K562 (cell line): ENCODE data around the gene TLN1. TPM values are rescaled to one million over a fixed set of nuclear protein-coding genes. Genes with fewer than 3 reads are reported as not detected.

Experiments
- BRD4 ChIP-seq: fragments of 200-600 bp; sonication (generic); IDR thresholded peaks from 2 replicates; pipeline ENCODE4 v1.6.1; 2017; ENCODE audit warnings: inconsistent platforms
- ETV1 ChIP-seq: fragments of 450-650 bp; conservative IDR thresholded peaks from 2 replicates; pipeline ENCODE4 v1.6.1; 2016; ENCODE audit warnings: missing genetic modification characterization, control low read depth, low read depth, missing compliant biosample characterization
- ILF3 ChIP-seq: fragments of 450-650 bp; IDR thresholded peaks from 2 replicates; pipeline ENCODE4 v1.6.1; 2018; ENCODE audit warnings: antibody characterized with exemption, mild to moderate bottlenecking, moderate library complexity, borderline replicate concordance
- PHB ChIP-seq: fragments of 250-450 bp; sonication (Bioruptor Pico); IDR thresholded peaks from 2 replicates; pipeline ENCODE4 v1.5.0; 2021
- POU5F1 ChIP-seq: fragments of 150-350 bp; IDR thresholded peaks from 2 replicates; pipeline ENCODE4 v1.6.1; 2014; ENCODE audit warnings: borderline replicate concordance, low read length, low read depth, mild to moderate bottlenecking; ENCODE audit not compliant: partially characterized antibody
- PURB ChIP-seq: sonication (generic); formaldehyde crosslinking; IDR thresholded peaks from 2 replicates; pipeline ENCODE4 v1.9.0; 2021; ENCODE audit warnings: low read depth, mild to moderate bottlenecking, missing genetic modification reagents
- RFX5 ChIP-seq: IDR thresholded peaks from 2 replicates; pipeline ENCODE4 v1.6.1; 2011; ENCODE audit warnings: low read depth, mild to moderate bottlenecking, improper control_type of control experiment, low read length
- SREBF1 ChIP-seq: fragments of 150-350 bp; IDR thresholded peaks from 2 replicates; pipeline ENCODE4 v1.6.1; 2014; ENCODE audit warnings: antibody characterized with exemption, low read depth, low read length, borderline replicate concordance
- STAG1 ChIP-seq: sonication (generic); formaldehyde crosslinking; IDR thresholded peaks from 2 replicates; pipeline ENCODE4 v1.5.0; 2020; ENCODE audit warnings: missing genetic modification reagents, borderline replicate concordance
- ZNF444 ChIP-seq: fragments of 250-450 bp; sonication (Bioruptor Pico); IDR thresholded peaks from 2 replicates; pipeline ENCODE4 v1.4.0; 2020; ENCODE audit warnings: mild to moderate bottlenecking, moderate library complexity
- polyA plus RNA-seq, 8 experiments: library from polyadenylated mRNA; depleted of rRNA in 4 of 8; stranded (reverse) in 5 of 8; unstranded in 3 of 8; fragments of >200 nt; fragmentation: Nextera tagmentation in 2 of 8; fragmentation: Illumina TruSeq in 1 of 8; extraction: Ambion mirVana in 2 of 8; extraction: Trizol in 1 of 8; gene quantifications; 2 replicates each; pipeline versions ENCODE4 v1.2.1 to v1.2.3, GENCODE V29; 2011 to 2014; ENCODE audit warnings: inconsistent platforms in 1 of 8, missing spikeins in 1 of 8
- total RNA-seq, 7 experiments: library from RNA; depleted of rRNA in 6 of 7; stranded (reverse); fragments of >200 nt in 6 of 7; fragmentation: Illumina TruSeq in 2 of 7; extraction: Trizol in 2 of 7; gene quantifications; 2 replicates each; pipeline versions ENCODE4 v1.2.1 to v1.2.3, GENCODE V29; 2011 to 2021; ENCODE audit warnings: low replicate concordance in 1 of 7
- TF ChIP-seq, protein P1 (sequence below): fragments of 250-450 bp; sonication (Bioruptor Pico); IDR thresholded peaks from 2 replicates; pipeline ENCODE4 v1.5.0; 2021
- TF ChIP-seq, protein P2 (sequence below): sonication (generic); formaldehyde crosslinking; IDR thresholded peaks from 2 replicates; pipeline ENCODE4 v1.8.0; 2023; ENCODE audit warnings: missing genetic modification reagents, mild to moderate bottlenecking, borderline replicate concordance

The TLN1 gene
- total and polyA plus RNA-seq, 9 of the 15 experiments (the other 6 are each of a cell fraction or from before 2014, with no cell fraction given) = 3.6 to 240 (median 54.8) TPM

DNA sequence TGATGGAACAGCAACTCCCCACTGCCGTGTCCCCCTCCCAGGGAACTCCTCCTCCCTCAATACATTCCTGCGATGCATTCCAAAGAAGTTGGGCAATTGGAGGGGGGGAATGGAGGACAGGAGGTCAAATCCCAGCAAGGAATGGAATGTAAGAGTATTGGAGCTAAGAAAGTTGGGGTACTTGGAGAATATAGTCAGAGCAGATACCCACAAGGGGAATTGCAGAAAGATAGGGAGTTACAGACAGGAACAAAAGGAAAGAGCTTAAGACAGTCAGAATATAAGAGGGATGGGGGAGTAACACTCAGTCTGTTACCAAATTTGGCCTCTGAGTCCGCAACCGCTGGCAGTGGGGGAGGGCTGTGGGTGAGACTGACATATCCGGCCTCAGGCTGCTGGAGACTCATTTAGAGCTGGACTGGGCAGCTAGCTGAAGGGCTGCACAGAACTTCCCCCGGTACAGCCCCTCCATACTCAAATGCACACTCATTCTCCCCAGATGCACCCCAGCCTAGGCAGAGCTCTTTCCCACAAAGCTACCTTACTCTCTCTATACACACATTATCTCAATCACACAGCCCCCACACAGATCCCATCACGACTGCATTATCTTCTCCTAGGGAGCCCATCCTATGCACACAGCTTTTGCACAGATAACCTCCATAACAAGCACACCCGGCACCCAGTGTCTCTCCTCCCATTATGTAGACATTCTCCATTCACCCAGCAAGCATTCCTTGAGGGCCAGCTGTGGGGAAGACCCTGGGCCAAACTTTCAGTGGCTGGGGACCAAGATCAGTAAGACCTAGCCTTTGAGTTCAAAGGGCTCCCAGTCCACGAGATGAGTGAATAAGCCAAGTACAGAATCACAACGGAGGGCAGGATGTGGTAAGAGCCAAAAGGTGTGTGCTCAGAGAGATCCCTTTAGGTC, 3.7 kb downstream of the TLN1 start (continued):
- TF ChIP-seq RFX5 = no peak
- TF ChIP-seq ILF3 = no peak
- TF ChIP-seq, protein P1, sequence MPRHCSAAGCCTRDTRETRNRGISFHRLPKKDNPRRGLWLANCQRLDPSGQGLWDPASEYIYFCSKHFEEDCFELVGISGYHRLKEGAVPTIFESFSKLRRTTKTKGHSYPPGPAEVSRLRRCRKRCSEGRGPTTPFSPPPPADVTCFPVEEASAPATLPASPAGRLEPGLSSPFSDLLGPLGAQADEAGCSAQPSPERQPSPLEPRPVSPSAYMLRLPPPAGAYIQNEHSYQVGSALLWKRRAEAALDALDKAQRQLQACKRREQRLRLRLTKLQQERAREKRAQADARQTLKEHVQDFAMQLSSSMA (CRISPR knock-in tag) = no peak
- no peak for TF ChIP-seq POU5F1
- TF ChIP-seq ZNF444 = 0 out of 2 replicates have a peak, but pooled peaks have one; percentile 56
- no peak for TF ChIP-seq BRD4
- TF ChIP-seq, protein P2, sequence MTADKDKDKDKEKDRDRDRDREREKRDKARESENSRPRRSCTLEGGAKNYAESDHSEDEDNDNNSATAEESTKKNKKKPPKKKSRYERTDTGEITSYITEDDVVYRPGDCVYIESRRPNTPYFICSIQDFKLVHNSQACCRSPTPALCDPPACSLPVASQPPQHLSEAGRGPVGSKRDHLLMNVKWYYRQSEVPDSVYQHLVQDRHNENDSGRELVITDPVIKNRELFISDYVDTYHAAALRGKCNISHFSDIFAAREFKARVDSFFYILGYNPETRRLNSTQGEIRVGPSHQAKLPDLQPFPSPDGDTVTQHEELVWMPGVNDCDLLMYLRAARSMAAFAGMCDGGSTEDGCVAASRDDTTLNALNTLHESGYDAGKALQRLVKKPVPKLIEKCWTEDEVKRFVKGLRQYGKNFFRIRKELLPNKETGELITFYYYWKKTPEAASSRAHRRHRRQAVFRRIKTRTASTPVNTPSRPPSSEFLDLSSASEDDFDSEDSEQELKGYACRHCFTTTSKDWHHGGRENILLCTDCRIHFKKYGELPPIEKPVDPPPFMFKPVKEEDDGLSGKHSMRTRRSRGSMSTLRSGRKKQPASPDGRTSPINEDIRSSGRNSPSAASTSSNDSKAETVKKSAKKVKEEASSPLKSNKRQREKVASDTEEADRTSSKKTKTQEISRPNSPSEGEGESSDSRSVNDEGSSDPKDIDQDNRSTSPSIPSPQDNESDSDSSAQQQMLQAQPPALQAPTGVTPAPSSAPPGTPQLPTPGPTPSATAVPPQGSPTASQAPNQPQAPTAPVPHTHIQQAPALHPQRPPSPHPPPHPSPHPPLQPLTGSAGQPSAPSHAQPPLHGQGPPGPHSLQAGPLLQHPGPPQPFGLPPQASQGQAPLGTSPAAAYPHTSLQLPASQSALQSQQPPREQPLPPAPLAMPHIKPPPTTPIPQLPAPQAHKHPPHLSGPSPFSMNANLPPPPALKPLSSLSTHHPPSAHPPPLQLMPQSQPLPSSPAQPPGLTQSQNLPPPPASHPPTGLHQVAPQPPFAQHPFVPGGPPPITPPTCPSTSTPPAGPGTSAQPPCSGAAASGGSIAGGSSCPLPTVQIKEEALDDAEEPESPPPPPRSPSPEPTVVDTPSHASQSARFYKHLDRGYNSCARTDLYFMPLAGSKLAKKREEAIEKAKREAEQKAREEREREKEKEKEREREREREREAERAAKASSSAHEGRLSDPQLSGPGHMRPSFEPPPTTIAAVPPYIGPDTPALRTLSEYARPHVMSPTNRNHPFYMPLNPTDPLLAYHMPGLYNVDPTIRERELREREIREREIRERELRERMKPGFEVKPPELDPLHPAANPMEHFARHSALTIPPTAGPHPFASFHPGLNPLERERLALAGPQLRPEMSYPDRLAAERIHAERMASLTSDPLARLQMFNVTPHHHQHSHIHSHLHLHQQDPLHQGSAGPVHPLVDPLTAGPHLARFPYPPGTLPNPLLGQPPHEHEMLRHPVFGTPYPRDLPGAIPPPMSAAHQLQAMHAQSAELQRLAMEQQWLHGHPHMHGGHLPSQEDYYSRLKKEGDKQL (CRISPR knock-in tag) = no peak
- no peak for TF ChIP-seq SREBF1
- TF ChIP-seq STAG1 (CRISPR knock-in tag) = no peak
- TF ChIP-seq PHB (CRISPR knock-in tag) = no peak
- peak; percentile 94 for TF ChIP-seq ETV1 (tag)
- TF ChIP-seq PURB (CRISPR knock-in tag) = no peak
